Parathyroid adenoma (tissue), 2 donors: ENCODE data around the gene TPPP.

Source experiments
- H2AFZ ChIP-seq: fragments of 300-600 bp; sonication (generic); one replicate; pipeline ENCODE4 v1.7.0; 2017; ENCODE audit warnings: antibody characterized with exemption, mild to moderate bottlenecking
- H3K27ac ChIP-seq: fragments of 300-600 bp; sonication (generic); one replicate; pipeline ENCODE4 v1.7.0; 2017
- H3K27me3 ChIP-seq: fragments of 300-600 bp; sonication (generic); one replicate; pipeline ENCODE4 v1.7.0; 2017; ENCODE audit warnings: low read length; ENCODE audit not compliant: control insufficient read depth, insufficient read depth
- H3K36me3 ChIP-seq: fragments of 300-600 bp; sonication (generic); one replicate; pipeline ENCODE4 v1.7.0; 2017; ENCODE audit warnings: low read length; ENCODE audit not compliant: control insufficient read depth, insufficient read depth
- H3K4me1 ChIP-seq: fragments of 300-600 bp; sonication (generic); one replicate; pipeline ENCODE4 v1.7.0; 2017; ENCODE audit warnings: control low read depth
- H3K4me2 ChIP-seq: fragments of 300-600 bp; sonication (generic); one replicate; pipeline ENCODE4 v1.7.0; 2017; ENCODE audit warnings: low read length
- H3K4me3 ChIP-seq: fragments of 300-600 bp; sonication (generic); one replicate; pipeline ENCODE4 v1.7.0; 2017; ENCODE audit warnings: low read depth, low read length
- H3K79me2 ChIP-seq: fragments of 300-600 bp; sonication (generic); one replicate; pipeline ENCODE4 v1.7.0; 2017; ENCODE audit warnings: control low read depth
- H3K9ac ChIP-seq: fragments of 300-600 bp; sonication (generic); one replicate; pipeline ENCODE4 v1.7.0; 2017; ENCODE audit warnings: mild to moderate bottlenecking
- H3K9me3 ChIP-seq: fragments of 300-600 bp; sonication (generic); one replicate; pipeline ENCODE4 v1.7.0; 2017; ENCODE audit warnings: low read length; ENCODE audit not compliant: control insufficient read depth
- CTCF ChIP-seq: fragments of 300-600 bp; sonication (generic); IDR thresholded peaks from one replicate; pipeline ENCODE4 v1.7.0; 2017; ENCODE audit warnings: antibody characterized with exemption, mild to moderate bottlenecking
- donor health status: primary hyperparathyroidism.

Gene TPPP

GRCh38 chr5:669842-670395, 23.2 kb downstream of the TPPP start:
- H3K27ac ChIP-seq, result no peak overlapping the region
- H3K9me3 ChIP-seq, result no peaks in the 10 kb centered on the region
- no peak overlapping the region for H3K9ac ChIP-seq
- no peak overlapping the region for H3K4me3 ChIP-seq
- H3K4me2 ChIP-seq, result no peak overlapping the region
- TF ChIP-seq CTCF, result no peak
- H3K79me2 ChIP-seq, result no peaks in the 10 kb centered on the region
- H2AFZ ChIP-seq, result no peak overlapping the region
- H3K27me3 ChIP-seq, result no peaks in the 10 kb centered on the region
- peaks cover 19% of the 10 kb centered on the region for H3K4me1 ChIP-seq
- no peaks in the 10 kb centered on the region for H3K36me3 ChIP-seq

GRCh38 chr5:669111-669841, 23.9 kb downstream of the TPPP start:
- Histone ChIP-seq H2AFZ (no peak overlapping the region), H3K4me2 (no peak overlapping the region), H3K4me3 (no peak overlapping the region), H3K27ac (no peak overlapping the region), H3K79me2 (no peaks in the 10 kb centered on the region), H3K36me3 (no peaks in the 10 kb centered on the region), H3K9me3 (no peaks in the 10 kb centered on the region), H3K27me3 (no peaks in the 10 kb centered on the region), H3K9ac (no peak overlapping the region), H3K4me1 (peaks cover 17% of the 10 kb centered on the region)
- TF ChIP-seq CTCF, result peak; percentile 58

GRCh38 chr5:668283-668995, 24.7 kb downstream of the TPPP start:
- Histone ChIP-seq H3K9ac (no peak overlapping the region), H3K4me1 (peaks cover 16% of the 10 kb centered on the region), H3K27ac (no peak overlapping the region), H3K79me2 (no peaks in the 10 kb centered on the region), H3K9me3 (no peaks in the 10 kb centered on the region), H3K27me3 (no peaks in the 10 kb centered on the region), H3K36me3 (no peaks in the 10 kb centered on the region), H3K4me2 (no peak overlapping the region), H2AFZ (no peak overlapping the region), H3K4me3 (no peak overlapping the region)
- no peak for TF ChIP-seq CTCF

- H3K9me3 ChIP-seq, result no peaks in the 10 kb centered on the region
- no peaks in the 10 kb centered on the region for H3K27me3 ChIP-seq
- TF ChIP-seq CTCF, result no peak
- H3K36me3 ChIP-seq, result no peaks in the 10 kb centered on the region
- no peak overlapping the region for H3K4me2 ChIP-seq
- H3K27ac ChIP-seq, result no peak overlapping the region
- H3K79me2 ChIP-seq, result no peaks in the 10 kb centered on the region
- peaks cover 5% of the 10 kb centered on the region for H3K4me1 ChIP-seq
- no peak overlapping the region for H3K4me3 ChIP-seq
- H2AFZ ChIP-seq, result no peak overlapping the region
- no peak overlapping the region for H3K9ac ChIP-seq
These were observed 26.2 kb downstream of the TPPP start for GRCh38 chr5:666816-667498.
